Sigmoid colon (tissue), 7 donors: ENCODE data around the gene MAP3K7CL. TPM values are rescaled to one million over a fixed set of nuclear protein-coding genes. Genes with fewer than 3 reads are reported as not detected.
A peak's percentile ranks its signal among the peaks of the same experiment; 100 is the strongest.

Experiments used
- DNase-seq: peaks from one replicate; pipeline ENCODE4 v3.0.0-alpha.2; 2019
- H3K27ac ChIP-seq, 4 donors: fragments of 200-600 bp; sonication (generic); one replicate each; pipeline ENCODE4 v1.5.1; 2016 to 2019; ENCODE audit warnings: mild to moderate bottlenecking in 1 of 4
- H3K27me3 ChIP-seq, 3 donors: fragments of 200-600 bp; sonication (generic); one replicate each; pipeline ENCODE4 v1.5.1; 2019; ENCODE audit warnings: mild to moderate bottlenecking in 1 of 3
- H3K36me3 ChIP-seq, 4 donors: fragments of 200-600 bp; sonication (generic); one replicate each; pipeline ENCODE4 v1.5.1; 2016 to 2019
- H3K4me1 ChIP-seq, 4 donors: fragments of 200-600 bp; sonication (generic); one replicate each; pipeline ENCODE4 v1.5.1; 2017 to 2019
- H3K4me3 ChIP-seq, 4 donors: fragments of 200-600 bp; sonication (generic); one replicate each; pipeline ENCODE4 v1.5.1; 2017 to 2019; ENCODE audit warnings: mild to moderate bottlenecking in 2 of 4, moderate library complexity in 1 of 4
- H3K9me3 ChIP-seq, 4 donors: fragments of 200-600 bp in 3 of 4; sonication (generic) in 3 of 4; one replicate each; pipeline versions ENCODE4 v1.5.1 to v1.6.1; 2013 to 2019
- CTCF ChIP-seq, 4 experiments: fragments of 450-650 bp in 3 of 4; fragments of 200-600 bp in 1 of 4; IDR thresholded peaks; one replicate each; pipeline ENCODE4 v1.5.1; 2016 to 2019; ENCODE audit warnings: antibody characterized with exemption in 4 of 4, mild to moderate bottlenecking in 3 of 4, moderate library complexity in 2 of 4
- EP300 ChIP-seq, 4 donors: sonication (generic); formaldehyde crosslinking; IDR thresholded peaks; one replicate each; pipeline ENCODE4 v1.6.1; 2017; ENCODE audit warnings: antibody characterized with exemption in 4 of 4
- POLR2A ChIP-seq, 2 donors: fragments of 450-650 bp; IDR thresholded peaks; one replicate each; pipeline ENCODE4 v1.6.1; 2016; ENCODE audit warnings: antibody characterized with exemption in 2 of 2, mild to moderate bottlenecking in 2 of 2, moderate library complexity in 2 of 2
- POLR2AphosphoS5 ChIP-seq, 4 donors: sonication (generic); formaldehyde crosslinking; IDR thresholded peaks; one replicate each; pipeline ENCODE4 v1.6.1; 2017; ENCODE audit warnings: antibody characterized with exemption in 4 of 4
- WGBS, 2 donors: extraction: QIAGEN DNeasy Blood & Tissue Kit; methylation state at CpG; one replicate each; pipeline ENCODE4 v1.1.7; 2013; 5-methylcytosine and 5-hydroxymethylcytosine counted together
- intact Hi-C: fragments of 100-400 bp; cut with DNase I; formaldehyde crosslinking; loops from one replicate; pipeline ENCODE4 v1.15.1; 2023
- polyA plus RNA-seq, 3 donors: library from polyadenylated mRNA; stranded (reverse); fragments of 200-250 nt; gene quantifications; one replicate each; pipeline ENCODE4 v1.2.3, GENCODE V29; 2013
- total RNA-seq, 4 donors: library from RNA; depleted of rRNA; stranded (reverse); fragments of >200 nt; gene quantifications; one replicate each; pipeline ENCODE4 v1.1.0, GENCODE V29; 2016
- donor health status: healthy with polysubstance abuse.
- donor health status: Bipolar disorder and iron deficiency.
- donor health status: healthy.

Gene MAP3K7CL
- total and polyA plus RNA-seq, 7 donors, result 2.3 to 12.2 (median 4.6) TPM

- intact Hi-C loops, result no loop called here
- H3K4me1 ChIP-seq, result no peaks in the 10 kb centered on the region
Measured at GRCh38 chr21:29124645-29125044, 5.8 kb upstream of the MAP3K7CL start.

GRCh38 chr21:29125191-29125590 is 5.3 kb upstream of the MAP3K7CL start:
- no peak overlapping the region for H3K4me3 ChIP-seq
- H3K27me3 ChIP-seq, result no peaks in the 10 kb centered on the region
- DNase-seq, result no peak
- peaks cover 0 to 2% (median 0%) of the 10 kb centered on the region in 4 donors for H3K9me3 ChIP-seq
- no peak overlapping the region for H3K27ac ChIP-seq
- 71 to 85% methylated on average over 1 of the region's 1 CpG for WGBS, 2 donors
- TF ChIP-seq POLR2AphosphoS5 (IDR thresholded peaks at IDR 0.05) (no peak), EP300 (IDR thresholded peaks at IDR 0.05) (no peak), CTCF (IDR thresholded peaks at IDR 0.05) (no peak), POLR2A (IDR thresholded peaks at IDR 0.05) (no peak)
- no peaks in the 10 kb centered on the region for H3K36me3 ChIP-seq
- intact Hi-C loops, result no loop called here
- H3K4me1 ChIP-seq, result peaks cover 0 to under 1% (median 0%) of the 10 kb centered on the region in 4 donors

More at GRCh38 chr21:29124645-29125044, 5.8 kb upstream of the MAP3K7CL start:
- Histone ChIP-seq H3K27ac (no peak overlapping the region), H3K36me3 (no peaks in the 10 kb centered on the region), H3K9me3 (peaks cover 0 to 2% (median 0%) of the 10 kb centered on the region in 4 donors), H3K27me3 (no peaks in the 10 kb centered on the region), H3K4me3 (no peak overlapping the region)
- TF ChIP-seq CTCF (IDR thresholded peaks at IDR 0.05), result no peak
- TF ChIP-seq POLR2A (IDR thresholded peaks at IDR 0.05), result no peak
- TF ChIP-seq EP300 (IDR thresholded peaks at IDR 0.05), result no peak
- no peak for TF ChIP-seq POLR2AphosphoS5 (IDR thresholded peaks at IDR 0.05)
- no peak for DNase-seq

- H3K4me3 ChIP-seq, result no peak overlapping the region
- peaks cover 0 to 2% (median 0%) of the 10 kb centered on the region in 4 donors for H3K9me3 ChIP-seq
- H3K27me3 ChIP-seq, result no peaks in the 10 kb centered on the region
- no peak overlapping the region for H3K27ac ChIP-seq
- H3K4me1 ChIP-seq, result peaks cover 0 to 9% (median 6%) of the 10 kb centered on the region in 4 donors
- H3K36me3 ChIP-seq, result no peaks in the 10 kb centered on the region
- WGBS, 2 donors, result 50 to 87% methylated on average over 3 of the region's 3 CpGs
- DNase-seq, result no peak
- intact Hi-C loops, result no loop called here
- TF ChIP-seq CTCF (IDR thresholded peaks at IDR 0.05) (no peak), POLR2AphosphoS5 (IDR thresholded peaks at IDR 0.05) (no peak), EP300 (IDR thresholded peaks at IDR 0.05) (no peak), POLR2A (IDR thresholded peaks at IDR 0.05) (no peak)
Measured at GRCh38 chr21:29125979-29126378, 4.5 kb upstream of the MAP3K7CL start.

- Histone ChIP-seq H3K27me3 (no peaks in the 10 kb centered on the region), H3K27ac (peak overlapping the region in 2 of 4 donors; percentile 47 to 55), H3K9me3 (peaks cover 0 to 2% (median 0%) of the 10 kb centered on the region in 4 donors), H3K36me3 (no peaks in the 10 kb centered on the region), H3K4me1 (peaks cover 0 to 16% (median 8%) of the 10 kb centered on the region in 4 donors), H3K4me3 (no peak overlapping the region)
- no peak for DNase-seq
- intact Hi-C loops, result no loop called here
- 94 to 96% methylated on average over 7 of the region's 7 CpGs for WGBS, 2 donors
- TF ChIP-seq EP300 (IDR thresholded peaks at IDR 0.05) (no peak), CTCF (IDR thresholded peaks at IDR 0.05) (no peak), POLR2A (IDR thresholded peaks at IDR 0.05) (no peak), POLR2AphosphoS5 (IDR thresholded peaks at IDR 0.05) (no peak)
Measured at GRCh38 chr21:29133241-29133640, 2.8 kb downstream of the MAP3K7CL start.

- peaks cover 0 to 2% (median 0%) of the 10 kb centered on the region in 4 donors for H3K9me3 ChIP-seq
- no peaks in the 10 kb centered on the region for H3K36me3 ChIP-seq
- TF ChIP-seq POLR2AphosphoS5 (IDR thresholded peaks at IDR 0.05), result peak in 1 of 4 donors; percentile 10
- TF ChIP-seq CTCF (IDR thresholded peaks at IDR 0.05), result no peak
- intact Hi-C loops, result no loop called here
- peaks cover 0 to 16% (median 8%) of the 10 kb centered on the region in 4 donors for H3K4me1 ChIP-seq
- H3K27ac ChIP-seq, result peak overlapping the region in 3 of 4 donors; percentile 46 to 55 (median 47)
- DNase-seq, result no peak
- H3K4me3 ChIP-seq, result no peak overlapping the region
- H3K27me3 ChIP-seq, result no peaks in the 10 kb centered on the region
- 90 to 92% methylated on average over 5 of the region's 5 CpGs for WGBS, 2 donors
Measured at GRCh38 chr21:29133796-29134195, 3.4 kb downstream of the MAP3K7CL start.
